H1 (cell line): ENCODE measurements around the gene PCSK9. TPM values are rescaled to one million over a fixed set of nuclear protein-coding genes. Genes with fewer than 3 reads are reported as not detected.

Experiments
- RNF2 ChIP-seq: fragments of 200-900, 300-1000 bp; sonication (generic); IDR thresholded peaks from 2 replicates; pipeline ENCODE4 v1.7.1; 2016; ENCODE audit warnings: borderline replicate concordance, low read depth, mild to moderate bottlenecking, antibody characterized with exemption, low read length; ENCODE audit not compliant: poor library complexity, severe bottlenecking; ENCODE audit errors: missing control alignments
- RXRA ChIP-seq: IDR thresholded peaks from 2 replicates; pipeline ENCODE4 v1.6.1; 2011; ENCODE audit warnings: low read depth, mild to moderate bottlenecking, low read length, moderate library complexity; ENCODE audit not compliant: insufficient read depth
- polyA plus RNA-seq, 7 experiments: library from polyadenylated mRNA; depleted of rRNA in 3 of 7; stranded (reverse) in 5 of 7; unstranded in 2 of 7; fragments of >200 nt in 5 of 7; fragments of 200-250 nt in 2 of 7; gene quantifications; 1 replicate in 5 of 7; 2 replicates in 1 of 7; 4 replicates in 1 of 7; pipeline versions ENCODE4 v1.2.1 to v1.2.3, GENCODE V29; 2011 to 2013; ENCODE audit warnings: missing spikeins in 2 of 7, mixed read lengths in 2 of 7
- total RNA-seq: library from RNA; stranded (reverse); fragmentation: NEBNext Ultra II Directional; extraction: Animal tissue kit (Norgen Biotek cat#: 25700); gene quantifications from 2 replicates; pipeline ENCODE4 v1.2.1, GENCODE V29; 2021

Gene PCSK9
- total and polyA plus RNA-seq, 2 of the 8 experiments (the other 6 are each of a cell fraction or from before 2014, with no cell fraction given), result 22.3 to 32.3 TPM

DNA sequence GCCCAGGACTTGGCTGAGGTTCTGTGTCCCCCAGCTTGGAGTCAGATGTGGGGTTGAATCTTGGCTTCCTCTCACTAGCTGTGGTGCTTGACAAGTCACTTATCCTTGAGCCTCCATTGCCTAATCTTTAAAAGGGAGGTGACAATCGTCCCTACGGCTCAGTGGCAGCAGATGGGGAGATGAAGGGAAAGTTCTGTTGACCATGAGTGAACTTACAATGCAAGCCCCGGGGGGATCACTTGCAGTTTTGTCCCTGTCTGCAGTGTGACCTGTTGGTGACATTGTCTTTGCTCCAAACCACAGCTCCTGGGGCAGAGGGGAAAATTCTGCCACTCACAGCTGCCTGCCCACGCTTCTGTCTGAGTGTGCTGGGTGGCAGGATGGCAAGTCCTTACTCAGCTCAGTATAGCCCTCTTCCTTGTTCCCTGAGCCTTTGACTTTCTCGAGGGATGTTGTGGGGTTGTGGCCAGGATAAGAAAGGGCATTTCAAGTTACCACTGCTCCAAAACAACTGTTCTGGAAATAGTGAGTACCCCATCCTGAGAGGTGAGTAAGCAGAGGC lies 1.7 kb downstream of the PCSK9 start (continued):
- TF ChIP-seq RNF2 (no peak), RXRA (no peak)
